GM03348 (cell line): ENCODE data around the gene RGPD5.
"Not testable (repeated sequence)": the region's sequence is repeated elsewhere in the genome, so short reads cannot be mapped to it uniquely, and the experiment has no call there.

Experiments used
- DNase-seq: peaks from one replicate; pipeline ENCODE4 v3.0.0; 2012; ENCODE audit warnings: low spot score

Gene RGPD5

GRCh38 chr2:109794074-109794737, at the start of gene RGPD5:
Gene RGPD5, plus strand, starts transcription at chr2:109794305. Its CDS starts 161 bp downstream, at chr2:109794466.
- not testable (repeated sequence) for DNase-seq

DNA sequence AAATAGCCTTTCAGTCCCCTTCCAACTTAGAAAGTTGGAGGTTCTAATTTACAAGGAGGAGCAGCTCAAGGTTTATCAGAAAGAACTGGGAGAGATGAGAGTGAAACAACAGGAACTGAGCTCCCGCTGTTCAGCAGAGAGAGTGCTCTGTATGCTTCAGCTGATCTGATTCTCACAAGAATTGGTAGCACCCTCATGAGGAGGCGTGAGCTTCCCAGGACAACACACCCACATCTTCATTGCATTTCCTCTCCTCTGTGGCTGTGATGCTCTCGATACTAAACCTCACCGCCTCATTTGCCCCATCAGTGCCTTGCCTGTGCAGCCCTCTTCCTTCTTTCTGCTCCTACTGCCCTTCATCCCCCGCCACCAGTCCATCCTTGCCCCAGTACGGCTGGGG, 42.5 kb upstream of the RGPD5 start:
- not testable (repeated sequence) for DNase-seq

DNA sequence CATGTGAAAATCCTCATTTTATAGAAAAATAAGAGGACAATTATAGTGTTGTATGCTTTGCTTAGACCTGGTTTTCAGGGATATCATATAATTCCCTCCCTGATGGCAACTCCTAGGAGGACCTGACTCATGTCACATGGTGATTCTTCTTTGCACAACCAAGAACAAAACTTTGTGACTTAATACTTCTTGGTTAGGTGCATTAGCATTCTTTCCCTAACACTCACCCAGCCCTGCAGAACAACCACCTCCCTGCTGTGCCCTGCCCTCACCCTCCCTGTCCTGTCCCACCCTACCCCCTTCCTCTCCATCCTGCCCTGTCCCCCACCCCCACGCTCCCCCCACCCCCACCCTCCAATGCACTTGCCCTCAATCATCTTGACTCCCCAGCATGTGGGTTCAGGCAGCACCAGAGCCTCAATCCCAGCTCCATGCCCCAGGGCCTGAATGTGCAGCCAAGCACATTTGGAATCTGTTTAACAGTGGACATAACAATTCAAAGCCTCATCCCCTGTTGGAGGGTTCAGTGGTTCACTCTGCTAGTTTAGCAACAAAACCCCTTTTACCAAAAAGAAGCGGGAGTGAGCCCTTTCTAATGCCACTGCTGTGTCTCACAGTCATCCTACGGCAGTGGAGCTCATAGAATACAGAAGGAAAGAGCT, 36.8 kb upstream of the RGPD5 start:
- DNase-seq: not testable (repeated sequence)

- DNase-seq: not testable (repeated sequence)
These were observed 33.7 kb upstream of the RGPD5 start for GRCh38 chr2:109760265-109761042.

DNA sequence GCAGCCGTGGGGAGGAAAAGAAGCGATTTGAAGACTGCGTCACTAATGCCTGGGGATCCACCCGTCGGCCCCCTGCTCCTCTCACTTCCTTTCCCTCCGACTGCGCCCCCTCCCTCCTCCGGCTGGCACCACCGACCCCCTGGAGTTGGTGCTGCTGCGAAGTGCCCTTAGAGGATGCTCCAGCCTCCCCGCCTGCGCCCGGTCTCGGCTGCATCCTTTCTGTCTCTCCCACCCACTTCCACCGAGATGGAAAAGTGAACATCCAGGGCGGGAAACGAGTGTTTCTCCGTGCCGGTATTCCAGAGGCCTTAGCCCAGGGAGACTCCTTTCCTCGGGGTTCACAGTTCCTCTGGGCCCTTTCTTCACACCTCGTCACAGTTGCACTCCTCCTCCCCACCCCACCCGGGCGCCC, 33.1 kb upstream of the RGPD5 start:
- not testable (repeated sequence) for DNase-seq

DNA sequence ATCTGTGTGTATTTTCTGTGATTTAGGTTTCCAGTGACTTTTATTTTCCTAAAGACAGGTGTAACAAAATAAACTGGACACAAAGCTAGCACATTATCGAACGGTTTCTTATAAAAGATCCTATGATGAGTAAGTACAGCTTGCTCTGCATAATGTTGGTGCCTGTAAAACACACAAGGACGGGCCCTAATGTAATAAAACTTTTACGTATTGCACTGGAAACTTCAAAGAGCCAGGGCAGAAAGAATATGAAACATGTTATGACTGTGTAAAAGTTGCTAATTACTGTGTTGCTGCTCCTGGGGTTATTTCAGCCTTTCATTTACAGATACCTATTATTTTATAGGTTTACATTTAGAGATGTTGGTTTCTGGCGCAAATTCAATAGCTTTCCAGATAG, 32.1 kb upstream of the RGPD5 start:
- not testable (repeated sequence) for DNase-seq

GRCh38 chr2:109766074-109766473, 28.0 kb upstream of the RGPD5 start:
- DNase-seq: not testable (repeated sequence)

GRCh38 chr2:109766886-109767578, 27.1 kb upstream of the RGPD5 start:
- DNase-seq: not testable (repeated sequence)

- not testable (repeated sequence) for DNase-seq
These were observed 25.2 kb upstream of the RGPD5 start for GRCh38 chr2:109768934-109769333.

- DNase-seq: not testable (repeated sequence)
These were observed 15.0 kb upstream of the RGPD5 start for GRCh38 chr2:109779118-109779517.

DNA sequence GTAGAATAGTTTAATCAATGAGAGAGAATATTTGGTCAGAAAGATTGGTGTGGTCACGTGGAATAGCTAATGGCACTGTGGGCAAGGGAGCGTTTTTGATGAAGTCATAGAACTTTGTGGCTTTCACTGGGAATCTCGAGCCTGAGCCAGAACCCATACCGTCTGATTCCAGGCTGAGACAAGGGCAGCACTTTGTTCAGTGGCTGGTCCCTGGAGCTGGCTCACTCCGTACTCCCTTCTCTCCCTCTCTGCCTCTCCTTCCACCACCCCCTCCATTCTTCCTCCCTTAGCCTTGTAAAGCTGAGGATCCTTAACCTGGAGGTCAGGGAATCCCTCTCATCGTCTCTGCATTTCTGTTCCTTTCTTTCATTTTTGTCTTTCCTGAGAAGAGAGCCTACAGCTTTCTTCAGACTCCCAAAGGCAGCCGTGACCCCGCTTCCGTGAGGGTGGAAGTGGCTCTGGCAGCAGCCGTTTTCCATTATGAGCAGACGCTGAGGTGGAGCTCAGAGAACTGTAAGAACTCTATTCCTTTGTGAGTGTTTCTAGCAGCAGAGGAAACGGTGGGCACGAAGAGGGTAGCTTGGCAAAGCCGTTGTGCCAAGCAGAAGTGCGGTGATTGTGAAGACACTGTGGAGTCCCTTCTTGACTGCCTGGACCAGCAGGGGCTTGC, 12.8 kb upstream of the RGPD5 start:
- not testable (repeated sequence) for DNase-seq

DNA sequence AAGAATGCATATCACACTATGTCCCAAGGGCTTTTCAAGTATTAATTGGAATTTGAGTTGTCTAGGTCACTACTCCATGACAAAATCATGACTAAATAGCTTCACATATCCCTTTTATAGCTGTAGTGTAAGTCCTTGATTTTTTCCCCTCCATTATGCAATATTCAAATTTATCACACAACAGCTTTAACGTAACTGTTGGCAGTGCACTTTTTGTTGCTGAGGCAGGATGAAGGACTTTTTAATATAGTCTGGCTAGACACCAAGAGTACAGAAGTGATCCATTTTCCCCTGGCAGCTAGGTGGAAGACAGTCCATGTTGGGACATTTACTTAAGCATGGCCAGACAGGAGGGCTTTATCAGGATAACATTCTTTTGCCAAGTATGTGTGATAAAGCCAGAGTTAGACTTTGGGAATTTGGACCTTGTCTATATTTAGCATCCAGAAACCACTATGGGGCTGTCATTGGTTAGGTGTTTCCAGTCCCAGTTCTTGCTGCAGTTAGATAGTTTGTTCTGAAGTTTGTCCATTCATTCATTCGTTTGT, 11.6 kb upstream of the RGPD5 start:
- DNase-seq: not testable (repeated sequence)

DNA sequence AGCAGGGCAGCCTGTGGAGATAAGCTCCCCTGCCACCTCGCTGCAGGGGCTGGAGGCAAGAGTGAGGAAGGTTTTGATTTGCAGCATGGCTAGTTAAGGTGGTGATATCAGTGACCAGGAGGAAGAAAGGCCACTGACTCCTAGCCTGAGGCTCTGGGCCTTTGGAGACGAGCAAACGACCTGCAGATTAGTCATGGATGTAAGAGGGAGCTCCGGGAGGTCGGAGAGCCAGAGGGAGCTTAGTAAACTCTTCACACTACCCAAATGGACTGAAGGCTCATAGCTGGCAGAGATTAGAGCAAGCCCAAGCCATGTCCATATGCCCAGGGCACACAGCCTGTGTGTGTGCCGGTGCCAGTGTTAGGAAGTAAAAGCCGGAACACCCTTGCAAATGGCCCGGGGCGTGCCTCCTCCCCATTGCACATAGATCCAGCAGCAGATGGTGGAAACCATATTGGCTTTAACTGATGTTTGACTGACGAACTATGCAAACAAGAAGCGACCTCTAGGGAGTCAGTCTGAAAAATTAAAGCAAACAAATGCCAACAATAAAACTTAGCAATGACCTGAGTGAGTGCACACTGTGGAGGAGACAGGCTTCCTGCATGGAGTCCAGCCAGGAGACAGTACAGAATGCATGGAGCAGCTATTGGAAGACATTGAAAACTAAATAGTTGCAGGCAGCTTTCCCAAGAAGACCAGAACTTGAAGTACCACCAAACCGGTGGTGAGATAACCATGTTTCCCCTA, 2.4 kb upstream of the RGPD5 start:
- not testable (repeated sequence) for DNase-seq

GRCh38 chr2:109792659-109793058, 1.4 kb upstream of the RGPD5 start:
- DNase-seq: not testable (repeated sequence)

DNA sequence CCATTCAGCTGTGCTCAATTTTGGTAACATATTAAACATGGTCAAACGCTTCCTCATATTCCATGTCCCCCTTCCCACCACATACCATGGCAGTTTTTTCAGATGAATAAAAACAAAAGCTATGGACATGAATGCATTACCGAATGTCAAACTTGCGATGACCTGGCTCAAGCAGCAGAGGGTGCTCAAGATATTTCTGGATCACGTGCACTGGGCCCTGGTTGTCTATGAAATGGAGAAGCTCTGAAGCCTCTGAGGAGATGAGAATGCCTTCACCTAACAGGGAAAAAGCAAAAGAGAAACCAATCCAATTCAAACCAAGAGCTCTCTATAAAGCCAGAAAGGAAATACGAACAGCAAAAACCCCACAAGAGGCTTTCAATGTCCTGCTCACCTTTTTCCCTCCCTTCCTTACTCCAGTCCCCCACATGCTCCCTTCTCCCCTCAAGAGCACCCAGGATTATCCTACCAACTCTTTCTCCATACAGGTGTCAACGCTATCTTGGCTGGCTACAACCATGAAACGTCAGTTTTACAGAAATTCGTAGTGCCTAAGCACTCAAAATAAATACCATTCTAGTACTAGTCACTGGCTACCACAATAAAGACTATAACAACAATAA, 77.1 kb downstream of the RGPD5 start:
- DNase-seq: not testable (repeated sequence)

GRCh38 chr2:109876625-109877024, 82.5 kb downstream of the RGPD5 start:
- DNase-seq: not testable (repeated sequence)

- DNase-seq: not testable (repeated sequence)
These were observed 88.0 kb downstream of the RGPD5 start for GRCh38 chr2:109882112-109882511.

DNA sequence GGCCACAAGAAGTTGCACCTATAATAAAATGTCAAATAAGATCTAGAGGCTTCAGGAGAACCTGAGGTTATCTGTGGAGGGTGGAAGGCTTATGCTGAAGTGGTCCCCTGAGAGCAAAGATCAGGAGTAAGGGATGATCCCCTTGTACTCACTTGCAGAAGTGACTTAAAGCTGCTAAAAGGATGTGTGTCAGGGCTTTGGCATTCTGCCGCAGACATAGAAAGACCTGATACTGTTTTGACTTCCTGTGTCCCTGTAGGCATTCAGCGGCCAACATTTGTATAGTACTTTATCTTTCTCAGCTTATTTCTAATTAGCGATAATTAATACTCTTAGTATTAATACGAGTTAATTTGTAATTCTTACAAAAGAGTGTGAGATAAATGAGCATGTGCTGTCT, 94.3 kb downstream of the RGPD5 start:
- not testable (repeated sequence) for DNase-seq

GRCh38 chr2:109889909-109890308, 95.8 kb downstream of the RGPD5 start:
- DNase-seq: not testable (repeated sequence)

GRCh38 chr2:109891024-109891423, 96.9 kb downstream of the RGPD5 start:
- DNase-seq: not testable (repeated sequence)
